ENCODE measurements around the gene TMEM86B. TPM values are rescaled to one million over a fixed set of nuclear protein-coding genes. Genes with fewer than 3 reads are reported as not detected.

TMEM86B gene
- polyA plus RNA-seq, 1 of the 3 experiments (the other 2 are of a cell fraction): 3.0 TPM

DNA sequence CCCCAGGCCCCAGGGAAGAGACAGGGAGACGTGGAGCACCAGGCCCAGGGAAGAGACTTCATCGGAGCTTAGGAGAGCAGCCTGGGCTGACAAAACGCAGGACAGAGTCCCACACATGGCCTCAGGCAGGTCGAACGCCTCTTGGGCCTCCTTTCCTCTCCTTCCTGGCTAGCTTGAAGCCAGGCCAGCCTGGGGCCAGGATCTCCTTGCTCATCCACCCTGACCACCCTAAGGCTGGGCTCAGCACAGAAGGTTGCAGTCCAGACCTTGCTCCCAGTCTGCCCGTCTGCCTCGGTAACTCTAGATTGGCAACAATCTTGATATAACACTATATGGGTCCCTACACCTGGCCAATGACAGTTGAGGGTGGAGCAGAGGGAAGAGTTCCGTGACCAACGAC lies 20.1 kb upstream of the TMEM86B start:
- no peaks in the 10 kb centered on the region for H3F3A ChIP-seq (replicated peaks; ENCODE audit: insufficient read depth)
- peaks cover 4 to 13% of the 10 kb centered on the region in 2 experiments for H3K36me3 ChIP-seq (replicated peaks in 1 of 2; ENCODE audit: control insufficient read depth in 1 of 2, insufficient read depth in 2 of 2, low read length in 1 of 2)
- H3K4me3 ChIP-seq (ENCODE audit: low read depth in 2 of 2, low read length in 1 of 2): no peak overlapping the region
- TF ChIP-seq GABPA (IDR thresholded peaks at IDR 0.05; ENCODE audit: low read depth): no peak
- TF ChIP-seq, protein P1, sequence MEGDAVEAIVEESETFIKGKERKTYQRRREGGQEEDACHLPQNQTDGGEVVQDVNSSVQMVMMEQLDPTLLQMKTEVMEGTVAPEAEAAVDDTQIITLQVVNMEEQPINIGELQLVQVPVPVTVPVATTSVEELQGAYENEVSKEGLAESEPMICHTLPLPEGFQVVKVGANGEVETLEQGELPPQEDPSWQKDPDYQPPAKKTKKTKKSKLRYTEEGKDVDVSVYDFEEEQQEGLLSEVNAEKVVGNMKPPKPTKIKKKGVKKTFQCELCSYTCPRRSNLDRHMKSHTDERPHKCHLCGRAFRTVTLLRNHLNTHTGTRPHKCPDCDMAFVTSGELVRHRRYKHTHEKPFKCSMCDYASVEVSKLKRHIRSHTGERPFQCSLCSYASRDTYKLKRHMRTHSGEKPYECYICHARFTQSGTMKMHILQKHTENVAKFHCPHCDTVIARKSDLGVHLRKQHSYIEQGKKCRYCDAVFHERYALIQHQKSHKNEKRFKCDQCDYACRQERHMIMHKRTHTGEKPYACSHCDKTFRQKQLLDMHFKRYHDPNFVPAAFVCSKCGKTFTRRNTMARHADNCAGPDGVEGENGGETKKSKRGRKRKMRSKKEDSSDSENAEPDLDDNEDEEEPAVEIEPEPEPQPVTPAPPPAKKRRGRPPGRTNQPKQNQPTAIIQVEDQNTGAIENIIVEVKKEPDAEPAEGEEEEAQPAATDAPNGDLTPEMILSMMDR (IDR thresholded peaks at IDR 0.05): no peak
- TF ChIP-seq JUND (IDR thresholded peaks at IDR 0.05): no peak
- no peak for TF ChIP-seq MEF2A (IDR thresholded peaks at IDR 0.05; ENCODE audit: borderline replicate concordance, low read depth)
- no peak for TF ChIP-seq FOXJ3 (CRISPR knock-in tag; IDR thresholded peaks at IDR 0.05)
- TF ChIP-seq, protein P2, sequence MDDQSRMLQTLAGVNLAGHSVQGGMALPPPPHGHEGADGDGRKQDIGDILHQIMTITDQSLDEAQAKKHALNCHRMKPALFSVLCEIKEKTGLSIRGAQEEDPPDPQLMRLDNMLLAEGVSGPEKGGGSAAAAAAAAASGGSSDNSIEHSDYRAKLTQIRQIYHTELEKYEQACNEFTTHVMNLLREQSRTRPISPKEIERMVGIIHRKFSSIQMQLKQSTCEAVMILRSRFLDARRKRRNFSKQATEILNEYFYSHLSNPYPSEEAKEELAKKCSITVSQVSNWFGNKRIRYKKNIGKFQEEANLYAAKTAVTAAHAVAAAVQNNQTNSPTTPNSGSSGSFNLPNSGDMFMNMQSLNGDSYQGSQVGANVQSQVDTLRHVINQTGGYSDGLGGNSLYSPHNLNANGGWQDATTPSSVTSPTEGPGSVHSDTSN (IDR thresholded peaks at IDR 0.05): no peak
- TF ChIP-seq RCOR1 (IDR thresholded peaks at IDR 0.05; ENCODE audit: low read length): no peak
- TF ChIP-seq NFIC (IDR thresholded peaks at IDR 0.05; ENCODE audit: borderline replicate concordance): no peak
- TF ChIP-seq TAF1 (IDR thresholded peaks at IDR 0.05; ENCODE audit: borderline replicate concordance, low read depth, low read length): no peak
- TF ChIP-seq, protein P3, sequence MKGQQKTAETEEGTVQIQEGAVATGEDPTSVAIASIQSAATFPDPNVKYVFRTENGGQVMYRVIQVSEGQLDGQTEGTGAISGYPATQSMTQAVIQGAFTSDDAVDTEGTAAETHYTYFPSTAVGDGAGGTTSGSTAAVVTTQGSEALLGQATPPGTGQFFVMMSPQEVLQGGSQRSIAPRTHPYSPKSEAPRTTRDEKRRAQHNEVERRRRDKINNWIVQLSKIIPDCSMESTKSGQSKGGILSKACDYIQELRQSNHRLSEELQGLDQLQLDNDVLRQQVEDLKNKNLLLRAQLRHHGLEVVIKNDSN (IDR thresholded peaks at IDR 0.05; ENCODE audit: borderline replicate concordance, low read depth): no peak
- TF ChIP-seq, protein P4, sequence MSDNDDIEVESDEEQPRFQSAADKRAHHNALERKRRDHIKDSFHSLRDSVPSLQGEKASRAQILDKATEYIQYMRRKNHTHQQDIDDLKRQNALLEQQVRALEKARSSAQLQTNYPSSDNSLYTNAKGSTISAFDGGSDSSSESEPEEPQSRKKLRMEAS (IDR thresholded peaks at IDR 0.05; ENCODE audit: low read depth): no peak
- peaks cover 73% of the 10 kb centered on the region for H4K20me1 ChIP-seq (ENCODE audit: insufficient read depth)
- H3K27me3 ChIP-seq (ENCODE audit: insufficient read depth): no peaks in the 10 kb centered on the region
- POLR2A ChIA-PET: interaction anchor here (0.9 to 3.3 kb wide), 7 partner anchors 8 to 159 kb away, joined by 3 to 11 read pairs (median 5); partner anchors contain the start of genes PPP6R1, TMEM86B and UBE2S
- H3K9me3 ChIP-seq: no peaks in the 10 kb centered on the region
- H3K4me2 ChIP-seq: no peak overlapping the region
- peaks cover 67% of the 10 kb centered on the region for H3K79me2 ChIP-seq (ENCODE audit: insufficient read depth)
- H3K9ac ChIP-seq: no peak overlapping the region
- CTCF ChIA-PET: interaction anchor here (1.2 kb wide), 1 partner anchor 53 kb away, joined by 3 read pairs; no protein-coding TSS in a partner anchor
- peak overlapping the region in 1 of 2 experiments; percentile 30; a peak in 1 of 4 replicates for H3K27ac ChIP-seq (ENCODE audit: low read depth in 2 of 2, low read length in 1 of 2)
- 85% methylated on average over 4 of the region's 9 CpGs for WGBS (ENCODE audit: low lambda C conversion rate)
- no peak overlapping the region for H2AFZ ChIP-seq (ENCODE audit: low read depth)
- DNase-seq: peak; percentile 43
- peaks cover 0 to 23% of the 10 kb centered on the region in 2 experiments; a peak in 1 of 4 replicates for H3K4me1 ChIP-seq (ENCODE audit: control insufficient read depth in 1 of 2, insufficient read depth in 2 of 2, low read depth in 1 of 2, low read length in 1 of 2)
- H3K9me2 ChIP-seq: no peaks in the 10 kb centered on the region

DNA sequence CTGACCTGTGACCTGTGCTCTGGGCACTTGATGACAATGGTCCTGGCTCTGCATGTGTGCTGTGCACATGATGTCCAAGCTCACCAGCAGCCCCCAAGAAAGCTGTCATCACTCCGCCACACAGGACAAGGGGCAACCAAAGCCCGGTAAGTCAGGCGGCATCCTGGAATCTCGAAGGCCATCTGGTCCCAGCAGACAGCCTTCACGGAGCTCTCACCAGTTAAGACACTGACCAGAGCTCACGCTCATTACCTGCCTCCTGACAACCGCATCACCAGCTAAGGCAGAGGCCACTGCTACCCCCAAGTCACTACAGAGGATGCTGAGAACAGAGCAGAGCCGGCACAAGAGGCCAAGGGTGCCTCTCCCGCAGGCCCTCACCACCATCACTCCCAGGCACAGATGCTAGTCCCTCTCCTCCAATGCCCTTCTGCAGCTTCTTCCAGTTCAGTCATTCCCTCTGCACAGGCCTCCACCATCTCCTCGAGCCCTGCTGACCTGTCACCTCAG lies 19.7 kb upstream of the TMEM86B start:
- H3K36me3 ChIP-seq (replicated peaks in 1 of 2; ENCODE audit: control insufficient read depth in 1 of 2, insufficient read depth in 2 of 2, low read length in 1 of 2): peaks cover 4 to 13% of the 10 kb centered on the region in 2 experiments
- H3K27ac ChIP-seq (ENCODE audit: low read depth in 2 of 2, low read length in 1 of 2): peak overlapping the region in 1 of 2 experiments; percentile 36; a peak in 1 of 4 replicates
- H3K9ac ChIP-seq: no peak overlapping the region
- H3K4me1 ChIP-seq (ENCODE audit: control insufficient read depth in 1 of 2, insufficient read depth in 2 of 2, low read depth in 1 of 2, low read length in 1 of 2): peaks cover 0 to 23% of the 10 kb centered on the region in 2 experiments; a peak in 1 of 4 replicates
- no peak overlapping the region for H2AFZ ChIP-seq (ENCODE audit: low read depth)
- TF ChIP-seq, protein P1 (IDR thresholded peaks at IDR 0.05): no peak
- no peak for TF ChIP-seq NFIC (IDR thresholded peaks at IDR 0.05; ENCODE audit: borderline replicate concordance)
- TF ChIP-seq MXI1 (IDR thresholded peaks at IDR 0.05; ENCODE audit: low read depth, low read length): peak; percentile 27; the same call in 1 of the 2 replicates
- TF ChIP-seq, protein P3 (IDR thresholded peaks at IDR 0.05; ENCODE audit: borderline replicate concordance, low read depth): no peak
- no peak for TF ChIP-seq TEAD4 (IDR thresholded peaks at IDR 0.05; ENCODE audit: borderline replicate concordance, insufficient read depth)
- no peak for TF ChIP-seq POLR2AphosphoS5 (IDR thresholded peaks at IDR 0.05; ENCODE audit: low read depth, low read length)
- no peak for TF ChIP-seq YY1 (IDR thresholded peaks at IDR 0.05; ENCODE audit: low read depth)
- no peaks in the 10 kb centered on the region for H3K9me3 ChIP-seq
- peak; percentile 69 for DNase-seq
- H3F3A ChIP-seq (replicated peaks; ENCODE audit: insufficient read depth): no peaks in the 10 kb centered on the region
- CTCF ChIA-PET: interaction anchor here (1.0 to 1.2 kb wide), 2 partner anchors 10 to 53 kb away, joined by 3 to 5 read pairs; no protein-coding TSS in a partner anchor
- 73% methylated on average over 5 of the region's 10 CpGs for WGBS (ENCODE audit: low lambda C conversion rate)
- no peaks in the 10 kb centered on the region for H3K9me2 ChIP-seq
- POLR2A ChIA-PET: interaction anchor here (0.9 to 3.3 kb wide), 7 partner anchors 8 to 160 kb away, joined by 3 to 11 read pairs (median 5); partner anchors contain the start of genes PPP6R1, TMEM86B and UBE2S
- H3K79me2 ChIP-seq (ENCODE audit: insufficient read depth): peaks cover 62% of the 10 kb centered on the region
- H3K27me3 ChIP-seq (ENCODE audit: insufficient read depth): no peaks in the 10 kb centered on the region
- H3K4me3 ChIP-seq (ENCODE audit: low read depth in 2 of 2, low read length in 1 of 2): no peak overlapping the region
- no peak overlapping the region for H3K4me2 ChIP-seq
- H4K20me1 ChIP-seq (ENCODE audit: insufficient read depth): peaks cover 68% of the 10 kb centered on the region
